Adrenal gland (tissue), 5 donors: ENCODE data around the gene A1BG.

ENCODE experiments used
- POLR2A ChIP-seq, 2 donors: fragments of 450-650 bp; IDR thresholded peaks; one replicate each; pipeline ENCODE4 v1.6.1; 2017; ENCODE audit warnings: antibody characterized with exemption in 2 of 2, mild to moderate bottlenecking in 2 of 2, moderate library complexity in 1 of 2
- TF ChIP-seq, protein P1 (sequence below), 6 experiments: fragments of 450-650 bp in 4 of 6; fragments of 200-600 bp in 2 of 6; sonication (generic) in 1 of 6; IDR thresholded peaks; 1 replicate in 5 of 6; 2 replicates in 1 of 6; pipeline versions ENCODE4 v1.5.1 to v1.8.0; 2016 to 2021; ENCODE audit warnings: antibody characterized with exemption in 6 of 6, mild to moderate bottlenecking in 2 of 6, moderate library complexity in 1 of 6
- donor health status: DM: no; HTN: no; CAD: no.

DNA sequence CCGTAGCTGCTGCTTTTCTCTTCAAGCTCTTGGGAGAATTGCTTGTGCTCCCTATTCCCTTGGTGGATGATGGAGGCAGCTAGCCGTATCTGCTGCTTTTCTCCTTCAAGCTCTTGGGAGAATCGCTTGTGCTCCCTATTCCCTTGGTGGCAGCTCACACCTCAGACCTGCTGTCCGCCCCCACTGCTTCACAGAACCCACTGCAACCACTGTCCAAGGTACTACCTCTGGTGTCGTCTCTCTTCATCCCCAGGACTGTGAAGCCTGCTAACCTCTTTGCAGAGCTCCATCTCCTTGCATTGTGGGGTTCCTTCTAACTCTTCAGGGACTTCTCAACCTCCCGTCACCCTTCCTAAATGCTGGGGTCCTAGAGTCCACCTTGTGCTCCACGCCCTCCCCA lies 52.7 kb downstream of the A1BG start:
- TF ChIP-seq, protein P1, sequence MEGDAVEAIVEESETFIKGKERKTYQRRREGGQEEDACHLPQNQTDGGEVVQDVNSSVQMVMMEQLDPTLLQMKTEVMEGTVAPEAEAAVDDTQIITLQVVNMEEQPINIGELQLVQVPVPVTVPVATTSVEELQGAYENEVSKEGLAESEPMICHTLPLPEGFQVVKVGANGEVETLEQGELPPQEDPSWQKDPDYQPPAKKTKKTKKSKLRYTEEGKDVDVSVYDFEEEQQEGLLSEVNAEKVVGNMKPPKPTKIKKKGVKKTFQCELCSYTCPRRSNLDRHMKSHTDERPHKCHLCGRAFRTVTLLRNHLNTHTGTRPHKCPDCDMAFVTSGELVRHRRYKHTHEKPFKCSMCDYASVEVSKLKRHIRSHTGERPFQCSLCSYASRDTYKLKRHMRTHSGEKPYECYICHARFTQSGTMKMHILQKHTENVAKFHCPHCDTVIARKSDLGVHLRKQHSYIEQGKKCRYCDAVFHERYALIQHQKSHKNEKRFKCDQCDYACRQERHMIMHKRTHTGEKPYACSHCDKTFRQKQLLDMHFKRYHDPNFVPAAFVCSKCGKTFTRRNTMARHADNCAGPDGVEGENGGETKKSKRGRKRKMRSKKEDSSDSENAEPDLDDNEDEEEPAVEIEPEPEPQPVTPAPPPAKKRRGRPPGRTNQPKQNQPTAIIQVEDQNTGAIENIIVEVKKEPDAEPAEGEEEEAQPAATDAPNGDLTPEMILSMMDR (IDR thresholded peaks at IDR 0.05) = no peak
- no peak for TF ChIP-seq POLR2A (IDR thresholded peaks at IDR 0.05)
